ENCODE results near the gene NUDT16L1.

Gene NUDT16L1

DNA sequence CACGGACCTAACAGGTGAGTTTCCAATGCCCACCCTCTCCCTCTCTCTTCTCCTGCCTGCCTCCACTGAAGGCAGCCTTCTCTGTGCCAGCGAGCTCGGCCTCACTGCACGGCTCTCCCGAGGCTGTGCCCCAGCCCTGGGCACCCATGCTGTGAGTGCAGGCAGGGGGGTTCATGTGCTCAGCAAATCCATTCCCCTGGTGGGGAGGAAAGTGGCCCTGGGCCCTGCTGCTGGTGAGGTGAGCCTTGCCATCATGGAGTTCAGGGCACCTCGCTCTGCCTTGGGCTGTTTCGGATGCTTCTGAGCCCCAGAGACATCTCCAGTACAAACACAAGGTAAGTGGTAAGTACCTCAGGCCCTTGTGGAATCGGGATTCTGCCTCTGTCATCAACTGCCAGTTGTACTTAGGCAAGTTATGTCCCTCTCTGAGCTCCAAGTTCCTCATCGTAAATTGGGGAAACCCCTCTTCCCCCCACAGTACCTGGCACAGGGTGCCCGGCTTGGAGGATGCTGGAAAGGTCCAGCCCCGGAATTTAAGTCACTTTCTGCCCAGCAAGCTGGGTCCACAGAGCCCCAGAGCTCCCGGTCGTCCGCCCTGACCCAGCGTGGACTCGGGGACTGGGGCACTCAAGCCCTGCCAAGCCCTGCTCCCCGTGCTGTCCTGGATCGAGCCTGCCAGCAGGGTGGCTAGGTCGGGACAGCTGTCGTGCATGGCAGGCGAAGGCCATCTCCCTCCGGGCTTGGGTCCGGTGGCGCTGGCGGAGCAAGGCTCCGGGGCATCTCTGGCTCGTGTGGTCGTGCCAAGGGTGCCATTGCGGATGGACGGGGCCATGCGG is 684 bp upstream of the NUDT16L1 start:
- peak overlapping the region; percentile 72 for H3K4me3 ChIP-seq (ENCODE audit: low read depth, low read length)
- TF ChIP-seq, protein P1, sequence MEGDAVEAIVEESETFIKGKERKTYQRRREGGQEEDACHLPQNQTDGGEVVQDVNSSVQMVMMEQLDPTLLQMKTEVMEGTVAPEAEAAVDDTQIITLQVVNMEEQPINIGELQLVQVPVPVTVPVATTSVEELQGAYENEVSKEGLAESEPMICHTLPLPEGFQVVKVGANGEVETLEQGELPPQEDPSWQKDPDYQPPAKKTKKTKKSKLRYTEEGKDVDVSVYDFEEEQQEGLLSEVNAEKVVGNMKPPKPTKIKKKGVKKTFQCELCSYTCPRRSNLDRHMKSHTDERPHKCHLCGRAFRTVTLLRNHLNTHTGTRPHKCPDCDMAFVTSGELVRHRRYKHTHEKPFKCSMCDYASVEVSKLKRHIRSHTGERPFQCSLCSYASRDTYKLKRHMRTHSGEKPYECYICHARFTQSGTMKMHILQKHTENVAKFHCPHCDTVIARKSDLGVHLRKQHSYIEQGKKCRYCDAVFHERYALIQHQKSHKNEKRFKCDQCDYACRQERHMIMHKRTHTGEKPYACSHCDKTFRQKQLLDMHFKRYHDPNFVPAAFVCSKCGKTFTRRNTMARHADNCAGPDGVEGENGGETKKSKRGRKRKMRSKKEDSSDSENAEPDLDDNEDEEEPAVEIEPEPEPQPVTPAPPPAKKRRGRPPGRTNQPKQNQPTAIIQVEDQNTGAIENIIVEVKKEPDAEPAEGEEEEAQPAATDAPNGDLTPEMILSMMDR (IDR thresholded peaks at IDR 0.05; ENCODE audit: borderline replicate concordance, insufficient read depth, low read depth, low read length) = no peak

DNA sequence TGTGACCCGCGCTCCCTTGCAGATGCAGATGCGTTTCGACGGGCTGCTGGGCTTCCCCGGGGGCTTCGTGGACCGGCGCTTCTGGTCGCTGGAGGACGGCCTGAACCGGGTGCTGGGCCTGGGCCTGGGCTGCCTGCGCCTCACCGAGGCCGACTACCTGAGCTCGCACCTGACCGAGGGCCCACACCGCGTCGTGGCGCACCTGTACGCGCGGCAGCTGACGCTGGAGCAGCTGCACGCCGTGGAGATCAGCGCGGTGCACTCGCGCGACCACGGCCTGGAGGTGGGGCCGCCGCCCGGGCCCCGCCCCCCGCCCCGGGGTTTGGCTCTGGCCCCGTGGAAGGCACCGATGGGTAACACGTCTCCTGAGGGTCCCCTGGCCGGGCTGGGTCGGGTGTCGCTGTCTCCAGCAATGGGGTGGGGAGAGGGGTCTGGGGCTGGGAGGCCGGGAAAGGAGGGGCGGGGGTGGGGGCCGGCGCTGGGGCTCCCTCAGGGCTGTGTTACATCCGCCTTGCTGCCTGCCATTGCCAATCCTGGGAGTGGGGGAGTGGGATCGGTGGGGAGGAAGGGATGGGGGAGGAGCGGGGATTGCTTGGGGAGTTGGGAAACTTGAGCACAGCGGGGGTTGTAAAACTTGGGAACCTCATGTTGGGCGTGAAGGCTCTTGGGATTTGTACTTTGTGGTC is 737 bp downstream of the NUDT16L1 start:
- TF ChIP-seq, protein P1 (IDR thresholded peaks at IDR 0.05; ENCODE audit: borderline replicate concordance, insufficient read depth, low read depth, low read length) = no peak
- H3K4me3 ChIP-seq (ENCODE audit: low read depth, low read length) = peak overlapping the region; percentile 98

DNA sequence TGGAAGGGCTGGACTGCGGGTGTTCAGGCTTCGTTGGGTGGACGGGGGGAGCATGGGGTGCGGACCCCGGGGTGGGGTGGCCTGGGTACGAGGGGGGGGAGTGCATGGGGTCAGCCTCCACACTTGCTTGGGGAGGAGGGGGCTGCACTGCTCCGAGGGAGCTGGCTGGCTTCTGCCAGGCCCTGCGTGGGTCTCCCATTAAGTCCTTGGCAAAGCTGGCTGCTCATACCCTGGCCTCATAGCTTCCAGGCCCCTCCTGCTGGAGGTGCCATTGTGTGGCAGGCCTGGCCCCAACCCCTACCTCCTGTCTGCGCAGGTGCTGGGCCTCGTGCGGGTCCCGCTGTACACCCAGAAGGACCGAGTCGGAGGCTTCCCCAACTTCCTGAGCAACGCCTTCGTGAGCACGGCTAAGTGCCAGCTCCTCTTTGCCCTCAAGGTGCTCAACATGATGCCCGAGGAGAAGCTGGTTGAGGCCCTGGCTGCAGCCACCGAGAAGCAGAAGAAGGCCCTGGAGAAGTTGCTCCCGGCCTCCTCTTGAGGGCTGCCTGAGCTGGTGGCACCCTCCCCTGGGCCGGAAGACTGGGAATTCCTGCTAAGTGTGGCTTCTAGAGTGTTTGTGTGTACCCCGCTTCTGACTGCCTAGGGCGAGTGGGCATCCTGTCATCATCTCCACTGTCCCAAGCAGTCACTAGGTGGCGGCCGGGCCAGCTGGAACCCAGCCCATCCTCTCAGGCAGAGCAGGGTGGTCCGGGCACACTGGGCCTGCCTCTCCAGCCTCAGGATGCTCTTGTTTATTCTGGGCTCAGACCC is 1.5 kb downstream of the NUDT16L1 start:
- H3K4me3 ChIP-seq (ENCODE audit: low read depth, low read length) = peak overlapping the region; percentile 98
- TF ChIP-seq, protein P1 (IDR thresholded peaks at IDR 0.05; ENCODE audit: borderline replicate concordance, insufficient read depth, low read depth, low read length) = no peak

DNA sequence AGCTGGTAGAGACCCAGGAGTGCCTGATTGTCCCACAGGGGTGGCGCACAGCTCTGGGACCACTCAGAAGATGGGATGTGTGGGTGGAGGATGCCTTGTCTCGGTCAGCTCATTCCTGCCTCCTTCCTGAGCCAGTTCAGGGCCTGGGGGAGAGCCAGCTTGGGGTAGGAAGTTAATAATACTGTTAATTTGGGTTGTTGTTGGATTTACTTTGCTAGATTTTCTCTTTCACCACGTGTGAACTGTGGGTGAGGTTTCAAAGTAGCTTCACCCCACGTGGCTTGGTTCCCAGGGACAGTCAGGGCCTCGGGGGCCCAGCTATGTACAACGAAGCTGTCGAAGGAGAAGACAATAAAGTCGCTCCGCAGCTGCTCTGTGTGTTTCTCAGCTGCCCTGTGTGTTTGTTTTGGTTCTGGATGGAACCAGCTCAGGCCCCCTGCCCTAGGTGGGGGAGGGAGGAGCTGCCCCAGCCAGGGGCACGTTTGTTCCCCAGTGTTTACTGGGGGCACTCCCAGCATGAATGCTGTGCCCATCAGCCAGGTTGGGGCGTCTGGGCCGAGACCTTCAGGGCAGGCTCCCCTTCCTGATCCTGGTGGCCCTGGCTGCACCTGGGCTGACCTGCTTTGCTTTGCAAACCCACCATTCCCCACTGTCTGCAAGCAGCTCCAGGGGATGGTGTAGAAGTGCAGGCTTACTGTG is 2.3 kb downstream of the NUDT16L1 start:
- H3K4me3 ChIP-seq (ENCODE audit: low read depth, low read length) = no peak overlapping the region
- TF ChIP-seq, protein P1 (IDR thresholded peaks at IDR 0.05; ENCODE audit: borderline replicate concordance, insufficient read depth, low read depth, low read length) = no peak

DNA sequence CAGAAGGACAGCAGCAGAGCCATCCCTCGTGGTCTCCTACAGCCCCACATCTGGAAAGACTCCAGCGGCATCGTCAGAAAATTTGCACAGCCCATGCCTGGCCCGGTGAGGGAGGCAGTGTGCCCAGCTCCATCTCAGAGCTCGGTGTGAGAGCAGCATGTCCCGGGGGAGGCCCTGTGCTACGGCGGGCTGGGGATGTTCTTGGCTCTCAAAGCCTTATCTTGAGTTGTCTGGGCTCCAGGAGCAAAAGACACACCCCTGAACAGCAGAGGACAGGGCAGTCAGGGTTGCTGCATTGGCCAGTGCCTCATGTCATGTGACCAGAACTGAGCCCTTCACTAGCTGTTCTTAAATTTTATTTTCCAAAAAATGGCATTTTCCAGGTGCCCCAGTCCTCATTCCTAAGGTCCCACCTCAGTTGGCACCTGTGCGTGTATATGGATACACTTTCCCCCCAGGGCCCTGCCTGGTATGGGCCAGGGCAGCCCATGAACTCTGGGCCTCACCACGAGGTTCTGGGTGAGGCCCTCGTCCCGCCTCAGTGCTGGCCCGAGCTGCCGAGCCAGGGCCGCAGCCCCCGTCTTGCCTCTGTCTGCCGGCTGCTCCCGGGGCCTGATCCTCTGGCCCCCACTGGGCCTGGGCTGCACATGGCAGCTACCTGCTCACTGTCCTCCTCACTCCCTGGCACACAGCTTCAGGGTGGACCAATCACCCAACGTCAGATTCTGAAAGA is 3.0 kb downstream of the NUDT16L1 start:
- H3K4me3 ChIP-seq (ENCODE audit: low read depth, low read length) = no peak overlapping the region
- TF ChIP-seq, protein P1 (IDR thresholded peaks at IDR 0.05; ENCODE audit: borderline replicate concordance, insufficient read depth, low read depth, low read length) = no peak

All from GM12875 (cell line).